ENCODE results near the gene TACC2.
"Not testable (repeated sequence)": the region's sequence is repeated elsewhere in the genome, so short reads cannot be mapped to it uniquely, and the experiment has no call there.

TACC2 gene

GRCh38 chr10:121981346-121981745 is 7.6 kb upstream of the TACC2 start:
- no peak for DNase-seq

GRCh38 chr10:121983852-121984251 is 5.1 kb upstream of the TACC2 start:
- no peak for DNase-seq

GRCh38 chr10:121984463-121984862 is 4.5 kb upstream of the TACC2 start:
- DNase-seq = no peak

GRCh38 chr10:121990015-121990677 is 1.2 kb downstream of the TACC2 start:
- DNase-seq = no peak

- DNase-seq = not testable (repeated sequence)
Observed at GRCh38 chr10:121991727-121992126, 2.8 kb downstream of the TACC2 start.

- no peak for DNase-seq
Observed at GRCh38 chr10:121994429-121994941, 5.5 kb downstream of the TACC2 start.

- no peak for DNase-seq
Observed at GRCh38 chr10:121998462-121998861, 9.5 kb downstream of the TACC2 start.

- DNase-seq = no peak
Observed at GRCh38 chr10:121999301-121999700, 10.3 kb downstream of the TACC2 start.

GRCh38 chr10:122001698-122002097 is 12.7 kb downstream of the TACC2 start:
- no peak for DNase-seq

GRCh38 chr10:122007415-122007814 is 18.5 kb downstream of the TACC2 start:
- DNase-seq = no peak

- DNase-seq = no peak
Observed at GRCh38 chr10:122010405-122011050, 21.6 kb downstream of the TACC2 start.

GRCh38 chr10:122012731-122013130 is 23.8 kb downstream of the TACC2 start:
- DNase-seq = no peak

- DNase-seq = no peak
Observed at GRCh38 chr10:122013311-122013780, 24.4 kb downstream of the TACC2 start.

GRCh38 chr10:122014652-122015248 is 25.8 kb downstream of the TACC2 start:
- no peak for DNase-seq

GRCh38 chr10:122017926-122018325 is 29.0 kb downstream of the TACC2 start:
- DNase-seq = not testable (repeated sequence)

- DNase-seq = no peak
Observed at GRCh38 chr10:122018491-122018890, 29.5 kb downstream of the TACC2 start.

- DNase-seq = no peak
Observed at GRCh38 chr10:122018951-122019413, 30.0 kb downstream of the TACC2 start.

- DNase-seq = no peak
Observed at GRCh38 chr10:122019414-122019975, 30.5 kb downstream of the TACC2 start.

- no peak for DNase-seq
Observed at GRCh38 chr10:122020226-122020625, 31.3 kb downstream of the TACC2 start.

- no peak for DNase-seq
Observed at GRCh38 chr10:122021379-122021778, 32.4 kb downstream of the TACC2 start.

GRCh38 chr10:122021828-122022227 is 32.9 kb downstream of the TACC2 start:
- DNase-seq = no peak

- DNase-seq = no peak
Observed at GRCh38 chr10:122022276-122022675, 33.3 kb downstream of the TACC2 start.

- not testable (repeated sequence) for DNase-seq
Observed at GRCh38 chr10:122023257-122023656, 34.3 kb downstream of the TACC2 start.

Measured in activated gamma-delta T cell (primary cell).